CMK (cell line): Measurements from ENCODE around the gene PITPNC1.

Experiments used
- DNase-seq: peaks from one replicate; pipeline ENCODE4 v3.0.0-alpha.2; 2010; ENCODE audit warnings: low read depth

The PITPNC1 gene

GRCh38 chr17:67554634-67555033 lies 177.6 kb downstream of the PITPNC1 start:
- DNase-seq = no peak

GRCh38 chr17:67555855-67556254 lies 178.8 kb downstream of the PITPNC1 start:
- no peak for DNase-seq

GRCh38 chr17:67557052-67557845 lies 180.2 kb downstream of the PITPNC1 start:
- DNase-seq = no peak

GRCh38 chr17:67557921-67558320 lies 180.8 kb downstream of the PITPNC1 start:
- no peak for DNase-seq

- DNase-seq = no peak
Measured at GRCh38 chr17:67558740-67559380, 181.8 kb downstream of the PITPNC1 start.

- no peak for DNase-seq
Measured at GRCh38 chr17:67559381-67559966, 182.4 kb downstream of the PITPNC1 start.

GRCh38 chr17:67562005-67562404 lies 184.9 kb downstream of the PITPNC1 start:
- no peak for DNase-seq

- no peak for DNase-seq
Measured at GRCh38 chr17:67563692-67564228, 186.7 kb downstream of the PITPNC1 start.

- DNase-seq = no peak
Measured at GRCh38 chr17:67565068-67565467, 188.0 kb downstream of the PITPNC1 start.

GRCh38 chr17:67566656-67567055 lies 189.6 kb downstream of the PITPNC1 start:
- DNase-seq = no peak

GRCh38 chr17:67569015-67569451 lies 192.0 kb downstream of the PITPNC1 start:
- DNase-seq = no peak

GRCh38 chr17:67569873-67570272 lies 192.8 kb downstream of the PITPNC1 start:
- no peak for DNase-seq

GRCh38 chr17:67570797-67571196 lies 193.7 kb downstream of the PITPNC1 start:
- no peak for DNase-seq

- DNase-seq = no peak
Measured at GRCh38 chr17:67571478-67571877, 194.4 kb downstream of the PITPNC1 start.

GRCh38 chr17:67573987-67574657 lies 197.0 kb downstream of the PITPNC1 start:
- no peak for DNase-seq

- DNase-seq = no peak
Measured at GRCh38 chr17:67574658-67575293, 197.7 kb downstream of the PITPNC1 start.

- DNase-seq = no peak
Measured at GRCh38 chr17:67575325-67575724, 198.2 kb downstream of the PITPNC1 start.

GRCh38 chr17:67576471-67577115 lies 199.5 kb downstream of the PITPNC1 start:
- no peak for DNase-seq

GRCh38 chr17:67577429-67578141 lies 200.5 kb downstream of the PITPNC1 start:
- DNase-seq = no peak

- DNase-seq = no peak
Measured at GRCh38 chr17:67578142-67578457, 201.0 kb downstream of the PITPNC1 start.
